Urinary bladder (tissue), 4 donors: ENCODE results near the gene TFEB. TPM values are rescaled to one million over a fixed set of nuclear protein-coding genes. Genes with fewer than 3 reads are reported as not detected.
A peak's percentile ranks its signal among the peaks of the same experiment; 100 is the strongest.

Experiments
- DNase-seq: peaks from one replicate; pipeline ENCODE4 v3.0.0-alpha.2; 2015; ENCODE audit errors: extremely low spot score
- H3K27ac ChIP-seq: one replicate; pipeline ENCODE4 v1.5.1; 2013; ENCODE audit warnings: low read depth, mild to moderate bottlenecking, moderate library complexity
- H3K36me3 ChIP-seq: one replicate; pipeline ENCODE4 v1.6.1; 2013; ENCODE audit warnings: mild to moderate bottlenecking, moderate library complexity; ENCODE audit not compliant: insufficient read depth
- H3K4me1 ChIP-seq: one replicate; pipeline ENCODE4 v1.6.1; 2013; ENCODE audit warnings: mild to moderate bottlenecking, moderate library complexity; ENCODE audit not compliant: insufficient read depth
- H3K4me3 ChIP-seq: one replicate; pipeline ENCODE4 v1.5.1; 2013; ENCODE audit warnings: low read depth, low read length
- WGBS: extraction: QIAGEN DNeasy Blood & Tissue Kit; methylation state at CpG from one replicate; pipeline ENCODE4 v1.1.7; 2013; 5-methylcytosine and 5-hydroxymethylcytosine counted together
- polyA plus RNA-seq: library from polyadenylated mRNA; stranded (reverse); fragments of 200-250 nt; gene quantifications from one replicate; pipeline ENCODE4 v1.2.3, GENCODE V29; 2013
- total RNA-seq: library from RNA; depleted of rRNA; stranded (reverse); fragments of >200 nt; gene quantifications from one replicate; pipeline ENCODE4 v1.2.3, GENCODE V29; 2014
- donor health status: healthy with polysubstance abuse.
- donor health status: healthy.

TFEB gene
- total and polyA plus RNA-seq, 2 donors = 4.3 to 25.4 TPM

GRCh38 chr6:41647061-41647511 is 88.3 kb downstream of the TFEB start:
- H3K4me1 ChIP-seq = no peaks in the 10 kb centered on the region
- no peak overlapping the region for H3K4me3 ChIP-seq
- 80% methylated on average over 9 of the region's 9 CpGs for WGBS
- H3K27ac ChIP-seq = no peak overlapping the region
- DNase-seq = no peak
- H3K36me3 ChIP-seq = no peaks in the 10 kb centered on the region

GRCh38 chr6:41646026-41646795 is 89.2 kb downstream of the TFEB start:
- WGBS = 88% methylated on average over 14 of the region's 14 CpGs
- DNase-seq = no peak
- no peaks in the 10 kb centered on the region for H3K4me1 ChIP-seq
- H3K27ac ChIP-seq = no peak overlapping the region
- no peaks in the 10 kb centered on the region for H3K36me3 ChIP-seq
- H3K4me3 ChIP-seq = no peak overlapping the region

GRCh38 chr6:41645007-41645618 is 90.3 kb downstream of the TFEB start:
- H3K27ac ChIP-seq = no peak overlapping the region
- H3K4me3 ChIP-seq = no peak overlapping the region
- no peaks in the 10 kb centered on the region for H3K36me3 ChIP-seq
- WGBS = 76% methylated on average over 12 of the region's 12 CpGs
- DNase-seq = no peak
- no peaks in the 10 kb centered on the region for H3K4me1 ChIP-seq

- 75% methylated on average over 4 of the region's 4 CpGs for WGBS
- H3K36me3 ChIP-seq = no peaks in the 10 kb centered on the region
- no peak overlapping the region for H3K27ac ChIP-seq
- no peak for DNase-seq
- H3K4me3 ChIP-seq = no peak overlapping the region
- H3K4me1 ChIP-seq = no peaks in the 10 kb centered on the region
These were observed 91.0 kb downstream of the TFEB start for GRCh38 chr6:41644297-41644879.

DNA sequence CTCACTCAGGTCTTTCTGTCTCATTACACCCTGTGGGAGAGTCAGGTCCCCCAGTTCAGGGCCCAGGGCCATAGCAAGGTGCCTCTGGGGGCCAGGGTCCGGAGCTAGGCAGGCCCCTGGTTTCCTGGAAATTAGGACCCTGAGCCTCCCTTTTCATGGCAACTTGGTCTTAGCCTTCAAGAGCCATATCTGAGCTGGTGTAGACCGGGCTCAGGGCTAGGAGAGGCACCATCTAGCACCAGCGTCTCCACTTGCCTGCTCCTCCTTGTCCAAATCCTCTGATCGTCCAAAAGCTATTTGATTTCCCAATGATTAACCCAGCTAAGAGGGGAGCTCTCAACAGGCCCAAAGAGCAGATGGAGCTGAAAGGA is 91.5 kb downstream of the TFEB start:
- WGBS = 79% methylated on average over 4 of the region's 4 CpGs
- Histone ChIP-seq H3K4me1 (no peaks in the 10 kb centered on the region), H3K27ac (no peak overlapping the region), H3K36me3 (no peaks in the 10 kb centered on the region), H3K4me3 (no peak overlapping the region)
- DNase-seq = no peak

GRCh38 chr6:41642960-41643898 is 92.2 kb downstream of the TFEB start:
- Histone ChIP-seq H3K4me1 (no peaks in the 10 kb centered on the region), H3K27ac (no peak overlapping the region), H3K36me3 (no peaks in the 10 kb centered on the region), H3K4me3 (no peak overlapping the region)
- no peak for DNase-seq
- 77% methylated on average over 10 of the region's 10 CpGs for WGBS

- Histone ChIP-seq H3K4me3 (no peak overlapping the region), H3K4me1 (no peaks in the 10 kb centered on the region), H3K36me3 (no peaks in the 10 kb centered on the region), H3K27ac (no peak overlapping the region)
- DNase-seq = no peak
- WGBS = 76% methylated on average over 11 of the region's 11 CpGs
These were observed 93.1 kb downstream of the TFEB start for GRCh38 chr6:41642090-41642959.

- DNase-seq = no peak
These were observed 94.0 kb downstream of the TFEB start for GRCh38 chr6:41641352-41641925.

GRCh38 chr6:41640426-41640825 is 95.0 kb downstream of the TFEB start:
- Histone ChIP-seq H3K36me3 (no peaks in the 10 kb centered on the region), H3K4me1 (no peaks in the 10 kb centered on the region), H3K4me3 (no peak overlapping the region), H3K27ac (no peak overlapping the region)
- 85% methylated on average over 7 of the region's 7 CpGs for WGBS
- DNase-seq = no peak

More at GRCh38 chr6:41641352-41641925, 94.0 kb downstream of the TFEB start:
- Histone ChIP-seq H3K36me3 (no peaks in the 10 kb centered on the region), H3K4me1 (no peaks in the 10 kb centered on the region), H3K27ac (no peak overlapping the region), H3K4me3 (no peak overlapping the region)
- WGBS = 89% methylated on average over 9 of the region's 9 CpGs

DNA sequence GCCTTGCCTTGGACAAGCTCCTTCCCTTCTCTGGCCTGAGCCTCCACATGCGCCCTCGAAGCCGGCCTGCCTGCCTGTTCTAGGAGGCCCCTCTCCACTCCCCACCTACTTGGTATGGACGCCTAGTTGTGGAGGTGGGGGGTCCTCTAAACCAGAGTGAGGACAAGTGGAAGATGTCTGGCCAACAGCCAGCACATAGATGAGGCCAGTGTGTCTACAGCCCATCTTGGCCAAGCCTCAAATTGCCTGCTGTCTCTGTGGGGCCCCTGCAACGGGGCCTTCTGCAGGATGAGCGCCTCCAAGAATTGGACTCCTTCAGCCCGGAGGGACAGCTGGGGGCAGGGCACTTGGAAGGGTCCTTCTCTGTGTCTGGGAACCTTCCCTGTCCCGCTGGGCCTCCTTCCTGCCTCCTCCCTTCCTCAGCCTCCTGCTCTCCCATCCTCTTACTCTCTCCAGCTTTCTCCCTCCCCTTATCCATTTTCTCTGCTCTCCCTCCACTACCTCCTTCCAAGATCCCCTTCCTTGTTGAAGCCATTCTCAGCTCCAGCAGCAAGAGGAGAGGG is 95.5 kb downstream of the TFEB start:
- H3K4me1 ChIP-seq = no peaks in the 10 kb centered on the region
- no peaks in the 10 kb centered on the region for H3K36me3 ChIP-seq
- WGBS = 67% methylated on average over 8 of the region's 8 CpGs
- no peak overlapping the region for H3K4me3 ChIP-seq
- H3K27ac ChIP-seq = no peak overlapping the region
- DNase-seq = peak; percentile 87

- Histone ChIP-seq H3K4me1 (no peaks in the 10 kb centered on the region), H3K4me3 (peak overlapping the region; percentile 35), H3K36me3 (no peaks in the 10 kb centered on the region), H3K27ac (no peak overlapping the region)
- WGBS = 19% methylated on average over 40 of the region's 40 CpGs
- peak; percentile 76 for DNase-seq
These were observed 96.2 kb downstream of the TFEB start for GRCh38 chr6:41638935-41639808.
